GM18511 (cell line): ENCODE data around the gene COMMD6.

ENCODE experiments used
- ATAC-seq: cut with Tn5 transposase; IDR thresholded peaks from one replicate; pipeline ENCODE4 v1.9.1; 2021; ENCODE audit warnings: mild to moderate bottlenecking, moderate library complexity; ENCODE audit not compliant: unreplicated experiment

COMMD6 gene

DNA sequence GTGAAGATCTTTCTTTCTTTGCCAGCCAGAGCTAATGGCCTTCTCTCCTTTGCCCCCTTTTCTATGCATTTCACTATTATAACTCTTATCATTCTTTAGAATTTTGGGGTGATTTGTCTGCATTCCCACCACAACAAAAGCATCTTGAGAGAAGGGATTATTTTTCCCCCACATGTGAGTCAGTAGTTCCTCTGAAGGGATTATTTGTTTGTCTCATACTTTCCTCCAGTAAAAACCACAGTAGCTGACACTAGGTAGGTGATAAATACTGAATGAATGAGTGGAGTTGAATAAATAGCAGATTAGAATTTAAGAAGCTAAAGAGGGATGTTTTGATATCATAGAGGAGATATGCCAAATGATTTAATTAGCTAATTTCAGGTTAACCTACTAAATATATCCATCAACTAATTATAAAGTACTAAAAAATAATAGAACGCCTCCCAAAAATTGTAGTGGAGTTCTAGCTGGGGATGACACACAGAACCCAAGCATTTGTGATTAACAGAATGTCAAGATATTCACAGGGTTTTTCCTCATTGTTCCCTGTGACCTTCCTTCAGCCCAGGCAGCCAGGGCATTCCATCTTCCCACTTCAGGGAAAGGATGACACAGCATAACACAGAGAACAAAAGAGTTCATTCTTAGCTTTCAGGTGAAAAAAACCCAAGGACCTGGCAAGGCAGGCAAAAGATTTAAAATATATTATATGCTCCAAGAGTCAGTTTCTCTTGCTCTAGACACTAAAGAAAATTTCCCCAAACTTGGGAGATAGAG is 52.2 kb downstream of the COMMD6 start:
- no peak for ATAC-seq

DNA sequence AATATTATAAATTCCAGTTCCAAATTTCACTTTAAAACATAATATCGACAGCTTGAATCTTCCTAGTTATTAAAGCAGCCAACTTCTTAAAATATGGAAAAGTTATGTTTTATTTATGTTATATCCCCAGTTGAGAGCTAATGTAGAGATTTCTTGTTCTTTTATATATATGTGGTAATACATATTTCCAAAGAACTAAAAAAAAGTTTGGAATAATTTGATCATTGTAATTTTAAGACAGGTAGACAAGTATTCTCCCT is 54.9 kb downstream of the COMMD6 start:
- ATAC-seq: no peak

DNA sequence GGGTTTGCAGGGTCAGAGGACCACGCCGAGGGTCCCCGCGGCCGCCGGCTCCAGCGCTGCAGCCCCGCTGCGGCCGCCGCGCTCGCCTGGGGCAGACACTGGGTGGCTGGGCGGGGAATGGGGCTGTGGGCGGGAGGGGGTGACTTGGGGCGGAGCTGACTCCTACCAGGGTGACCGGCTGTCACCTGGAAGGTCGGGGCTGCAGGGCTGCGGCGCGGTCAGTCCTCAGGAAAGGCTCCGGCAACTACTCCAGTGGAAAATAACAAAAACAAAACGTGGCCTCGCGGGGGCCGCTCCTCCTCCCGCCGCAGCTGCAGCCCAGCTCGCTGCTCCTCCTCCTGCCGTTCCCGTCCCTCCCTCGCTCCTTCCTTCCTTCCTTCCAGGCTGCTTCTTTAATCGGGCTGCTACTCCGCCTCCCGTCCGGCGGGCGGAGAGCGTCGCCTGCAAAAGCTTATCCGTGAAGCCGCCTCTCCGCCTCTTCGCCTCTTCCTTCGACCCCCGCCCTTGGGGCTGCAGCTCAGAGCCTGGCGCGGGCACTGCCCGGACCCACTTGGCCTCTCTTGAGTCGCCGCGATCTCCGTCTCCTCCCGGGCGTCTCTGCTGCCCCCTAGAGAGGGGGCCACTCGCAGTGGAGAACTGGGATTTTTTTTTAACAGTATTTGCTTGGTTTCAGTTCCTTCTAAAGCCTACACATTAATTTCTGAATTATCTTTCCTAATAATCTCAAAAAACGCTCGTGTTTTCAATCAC is 55.4 kb downstream of the COMMD6 start, which contains the start of gene TBC1D4:
Gene TBC1D4 (minus strand): TSS at position 100 of the 750 bp plus-strand sequence. CDS start 402 bp downstream, outside the sequence.
- peak; percentile 84 for ATAC-seq

DNA sequence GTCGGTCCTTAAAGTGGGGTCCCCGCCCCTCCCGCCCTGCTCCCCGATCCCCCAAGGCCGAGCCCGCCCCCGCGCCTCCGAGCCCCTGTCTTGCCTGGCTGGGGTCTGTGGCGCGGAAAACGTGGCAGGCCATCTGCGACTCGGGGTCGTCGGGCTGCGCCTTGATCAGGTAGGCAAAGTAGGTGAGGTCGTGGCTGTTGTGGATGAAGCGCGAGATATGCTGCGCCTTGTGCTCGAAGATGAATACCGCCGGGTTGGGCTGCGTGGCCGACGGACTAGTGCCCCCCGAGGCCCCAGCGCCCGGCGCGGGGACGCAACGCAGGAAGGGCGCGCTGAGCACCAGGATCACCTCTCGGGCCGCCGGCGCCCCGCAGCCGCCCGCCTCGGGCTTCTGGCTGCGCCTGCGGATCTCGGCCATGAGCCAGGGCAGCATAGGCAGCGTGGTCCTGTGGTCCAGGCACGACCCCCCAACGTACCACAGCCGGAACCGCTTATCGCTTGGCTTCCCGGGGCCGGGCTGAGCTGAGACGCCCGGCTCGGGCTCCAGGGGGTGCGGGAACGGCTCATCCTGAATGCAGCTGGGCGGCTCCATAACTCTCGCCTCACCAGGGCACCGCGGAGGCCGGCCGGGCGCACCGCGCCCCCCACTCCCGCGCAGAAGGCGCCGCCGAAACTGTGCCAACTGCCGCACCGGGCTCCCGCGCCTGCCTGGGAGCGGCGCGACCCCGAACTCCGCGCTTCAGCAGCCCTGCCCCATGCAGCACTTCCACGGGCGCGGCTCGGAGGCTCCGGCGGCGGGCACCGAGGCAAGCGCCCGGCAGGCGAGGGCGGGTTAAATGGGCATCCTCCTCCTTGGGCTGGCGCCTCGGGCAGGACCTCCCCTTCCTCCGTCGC is 56.2 kb downstream of the COMMD6 start:
- ATAC-seq: peak; percentile 31

DNA sequence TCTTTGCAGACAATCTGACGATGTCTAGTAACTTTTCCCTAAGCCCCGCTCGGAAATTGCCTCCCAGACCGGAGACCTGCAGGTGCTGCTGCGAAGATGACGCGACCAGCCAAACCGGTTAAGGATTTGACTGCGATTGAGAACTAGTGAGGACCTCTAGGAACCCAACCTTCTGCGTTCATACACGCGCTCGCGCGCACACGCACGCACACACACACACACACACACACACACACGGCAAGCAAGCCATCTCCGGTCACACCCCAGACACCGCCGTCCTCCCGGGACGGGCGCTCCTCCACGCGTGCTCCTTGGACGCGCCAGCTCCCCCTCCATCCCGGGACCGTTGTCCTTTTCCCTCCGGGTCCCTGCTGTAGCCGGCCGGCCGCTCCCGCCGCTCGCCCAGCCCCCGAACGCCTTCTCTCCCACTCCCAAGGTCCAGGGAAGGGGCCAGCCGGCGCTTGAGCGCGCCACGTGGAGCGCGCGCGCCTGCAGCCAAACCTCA is 56.9 kb downstream of the COMMD6 start:
- peak; percentile 15 for ATAC-seq

DNA sequence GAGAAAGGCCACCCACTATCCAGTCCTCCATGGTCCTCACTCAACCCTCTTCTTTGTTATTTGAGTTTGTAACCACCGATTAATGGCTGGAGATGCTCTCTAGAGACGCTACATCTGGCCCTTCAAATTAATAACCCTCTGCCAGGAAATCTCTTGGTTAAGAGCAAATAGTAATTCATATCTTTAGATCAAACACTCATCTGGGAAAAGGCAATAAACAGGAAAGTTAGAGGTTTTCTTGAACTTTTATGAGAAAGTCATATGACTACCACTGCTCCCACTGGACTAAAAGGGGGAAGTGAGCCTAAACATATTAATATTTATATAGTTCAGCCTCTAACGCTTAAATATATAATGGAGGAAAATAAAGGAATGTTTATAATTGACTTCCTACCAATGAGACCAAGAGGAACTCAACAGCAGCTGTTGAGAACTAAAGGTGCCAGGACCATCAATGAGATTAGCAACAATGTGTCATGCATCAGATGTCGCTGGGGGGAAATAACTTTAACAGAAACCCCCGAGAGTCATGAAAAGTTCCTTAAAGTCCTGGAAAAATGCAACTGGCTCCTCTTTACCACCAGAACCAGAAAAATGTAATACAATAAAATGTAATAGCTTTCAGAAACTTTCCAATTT is 58.4 kb downstream of the COMMD6 start:
- no peak for ATAC-seq

DNA sequence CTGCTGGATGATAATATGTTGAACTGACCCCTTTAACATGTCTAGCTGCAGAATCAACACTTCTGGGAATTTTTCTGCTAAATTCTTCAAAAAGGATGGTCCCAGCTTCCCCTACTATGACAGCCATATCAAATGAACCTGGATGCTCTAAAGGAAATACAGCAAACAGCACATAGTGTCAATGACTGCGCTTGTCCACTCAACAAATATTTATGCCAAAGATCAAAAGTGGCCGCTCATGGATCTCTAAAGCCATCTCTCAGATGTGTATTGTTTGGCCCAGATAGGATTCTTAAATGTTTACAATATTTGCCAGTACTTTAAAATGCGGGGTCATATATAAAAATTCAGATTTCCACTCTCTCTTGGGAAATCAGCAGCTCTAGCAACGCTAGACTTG is 59.0 kb downstream of the COMMD6 start:
- ATAC-seq: no peak
